K562 (cell line): Measurements from ENCODE around the gene HEXIM2. TPM values are rescaled to one million over a fixed set of nuclear protein-coding genes. Genes with fewer than 3 reads are reported as not detected.

ENCODE experiments used
- ATAC-seq: fragments of 200-7000 bp; cut with Tn5 transposase; 3 replicates; pipeline ENCODE4 v1.9.1; 2020; ENCODE audit warnings: moderate library complexity
- BruUV-seq: library from RNA; stranded (reverse); fragments of 400-500 nt; replicated peaks from 2 replicates; lab custom pipeline; 2021; lab: Mats Ljungman, UMichigan
- CTCF ChIA-PET: fragments of 300-600 bp; formaldehyde crosslinking; extraction: SDS; loops from one replicate; lab custom pipeline; 2021; ENCODE audit warnings: low intra/inter-chr PET ratio; lab: Yijun Ruan, JAX
- POLR2A ChIA-PET: fragments of 300-600, 350-650 bp; sonication (Branson Sonifier 250); formaldehyde crosslinking; extraction: SDS; loops from one replicate; lab custom pipeline; 2021; ENCODE audit warnings: antibody characterized with exemption, inconsistent platforms; lab: Yijun Ruan, JAX
- DNase-seq, 4 experiments: peaks; one replicate each; pipeline versions ENCODE4 v3.0.0 to v3.0.0-alpha.2; 2011 to 2018; ENCODE audit warnings: low spot score in 3 of 4, mixed read lengths in 3 of 4; ENCODE audit errors: extremely low read depth in 1 of 4
- FAIRE-seq: peaks from 2 replicates; lab custom pipeline; 2011; peaks lifted over from hg19 to GRCh38; lab: Jason Lieb, UNC
- H2AFZ ChIP-seq: 2 replicates; pipeline ENCODE4 v1.6.0; 2011; ENCODE audit warnings: low read depth, low read length, control low read depth, inconsistent platforms
- H3K27ac ChIP-seq: fragments of 200-600 bp; 3 replicates; pipeline ENCODE4 v1.8.0; 2011; ENCODE audit warnings: low read depth, mild to moderate bottlenecking, control low read depth, inconsistent platforms, low read length, moderate library complexity, mixed read lengths; ENCODE audit errors: extremely low read depth
- H3K27me3 ChIP-seq, 2 experiments: fragments of 300-600 bp in 1 of 2; 2 replicates in 1 of 2; 3 replicates in 1 of 2; pipeline versions ENCODE4 v1.6.0 to v1.8.0; 2011; ENCODE audit warnings: inconsistent platforms in 2 of 2, low read length in 2 of 2, mild to moderate bottlenecking in 1 of 2, mixed read lengths in 1 of 2, moderate library complexity in 1 of 2; ENCODE audit not compliant: control insufficient read depth in 2 of 2, insufficient read depth in 2 of 2
- H3K36me3 ChIP-seq: fragments of 300-600 bp; 3 replicates; pipeline ENCODE4 v1.8.0; 2011; ENCODE audit warnings: mild to moderate bottlenecking, low read length, inconsistent platforms; ENCODE audit not compliant: control insufficient read depth, insufficient read depth
- H3K4me1 ChIP-seq, 2 experiments: fragments of 200-600 bp in 1 of 2; replicated peaks in 1 of 2; 2 replicates in 1 of 2; 3 replicates in 1 of 2; pipeline versions ENCODE4 v1.5.1 to v1.8.0; 2011; ENCODE audit warnings: inconsistent platforms in 2 of 2, low read length in 2 of 2, mild to moderate bottlenecking in 1 of 2, mixed read lengths in 1 of 2, moderate library complexity in 1 of 2; ENCODE audit not compliant: control insufficient read depth in 2 of 2, insufficient read depth in 2 of 2
- H3K4me2 ChIP-seq: 2 replicates; pipeline ENCODE4 v1.6.1; 2011; ENCODE audit warnings: low read length, control low read depth, inconsistent platforms, mixed read lengths; ENCODE audit not compliant: insufficient read depth
- H3K4me3 ChIP-seq: fragments of 200-600 bp; sonication (generic), shearing (Covaris generic); 2 replicates; pipeline ENCODE4 v1.5.1; 2016; ENCODE audit warnings: control low read depth, inconsistent platforms
- H3K79me2 ChIP-seq: fragments of 200-600 bp; 3 replicates; pipeline ENCODE4 v1.8.0; 2011; ENCODE audit warnings: low read length, inconsistent platforms; ENCODE audit not compliant: control insufficient read depth, insufficient read depth
- H3K9ac ChIP-seq, 2 experiments: 2 replicates each; pipeline versions ENCODE4 v1.6.0 to v1.6.1; 2011; ENCODE audit warnings: low read depth in 2 of 2, low read length in 2 of 2, control low read depth in 1 of 2, inconsistent platforms in 1 of 2, mild to moderate bottlenecking in 1 of 2, mixed read lengths in 1 of 2; ENCODE audit not compliant: insufficient read depth in 1 of 2
- H3K9me1 ChIP-seq: one replicate; pipeline ENCODE4 v1.6.0; 2011; ENCODE audit warnings: inconsistent platforms, mild to moderate bottlenecking, low read length, moderate library complexity; ENCODE audit not compliant: control insufficient read depth, insufficient read depth
- H3K9me3 ChIP-seq: replicated peaks from 2 replicates; pipeline ENCODE4 v1.5.1; 2011; ENCODE audit warnings: low read depth, low read length, inconsistent platforms; ENCODE audit not compliant: control insufficient read depth, insufficient read depth
- H4K20me1 ChIP-seq: replicated peaks from 2 replicates; pipeline ENCODE4 v1.6.1; 2011; ENCODE audit warnings: low read length, inconsistent platforms, mixed read lengths; ENCODE audit not compliant: control insufficient read depth, insufficient read depth
- ATF3 ChIP-seq, 2 experiments: fragments of 450-650 bp in 1 of 2; sonication (generic) in 1 of 2; formaldehyde crosslinking in 1 of 2; IDR thresholded peaks in 1 of 2; conservative IDR thresholded peaks in 1 of 2; 2 replicates each; pipeline versions ENCODE4 v1.6.1 to v1.8.1; 2016 to 2023; ENCODE audit warnings: mild to moderate bottlenecking in 2 of 2, moderate library complexity in 2 of 2, inconsistent platforms in 1 of 2, missing genetic modification reagents in 1 of 2
- CXXC5 ChIP-seq: fragments of 250-450 bp; sonication (Bioruptor Pico); IDR thresholded peaks from 2 replicates; pipeline ENCODE4 v1.8.0; 2022; ENCODE audit warnings: inconsistent platforms, mild to moderate bottlenecking, moderate library complexity
- E2F3 ChIP-seq: fragments of 250-450 bp; sonication (Bioruptor Pico); IDR thresholded peaks from 2 replicates; pipeline ENCODE4 v1.4.0; 2020; ENCODE audit warnings: mild to moderate bottlenecking
- GABPA ChIP-seq: fragments of 200-800 bp; sonication (Bioruptor generic); conservative IDR thresholded peaks from 2 replicates; pipeline ENCODE4 v1.6.1; 2016; ENCODE audit warnings: low read depth, missing genetic modification characterization, missing compliant biosample characterization
- HIVEP1 ChIP-seq: fragments of 250-450 bp; sonication (Bioruptor Pico); IDR thresholded peaks from 2 replicates; pipeline ENCODE4 v1.4.0; 2020; ENCODE audit warnings: mild to moderate bottlenecking
- JUNB ChIP-seq: fragments of 450-650 bp; formaldehyde crosslinking; conservative IDR thresholded peaks from 2 replicates; pipeline ENCODE4 v1.4.0; 2020; ENCODE audit warnings: mild to moderate bottlenecking
- MEF2D ChIP-seq: conservative IDR thresholded peaks from 2 replicates; pipeline ENCODE4 v1.6.1; 2016; ENCODE audit warnings: low read depth, missing genetic modification characterization, missing compliant biosample characterization
- PCBP2 ChIP-seq: fragments of 200-400 bp; formaldehyde crosslinking; IDR thresholded peaks from 2 replicates; pipeline ENCODE4 v1.6.1; 2018; ENCODE audit warnings: low read length, low read depth, mild to moderate bottlenecking, moderate library complexity; ENCODE audit not compliant: poor library complexity, severe bottlenecking
- PURB ChIP-seq: sonication (generic); formaldehyde crosslinking; IDR thresholded peaks from 2 replicates; pipeline ENCODE4 v1.9.0; 2021; ENCODE audit warnings: low read depth, mild to moderate bottlenecking, missing genetic modification reagents
- RBM39 ChIP-seq: fragments of 200-400 bp; formaldehyde crosslinking; optimal IDR thresholded peaks from 2 replicates; pipeline ENCODE3; 2018; ENCODE audit warnings: low read depth, low read length
- SRSF3 ChIP-seq: fragments of 200-400 bp; formaldehyde crosslinking; IDR thresholded peaks from 2 replicates; pipeline ENCODE4 v1.6.1; 2016; ENCODE audit warnings: mild to moderate bottlenecking, low read length, moderate library complexity; ENCODE audit not compliant: insufficient read depth
- TOE1 ChIP-seq, 2 experiments: fragments of 450-650 bp in 1 of 2; sonication (generic) in 1 of 2; formaldehyde crosslinking in 1 of 2; IDR thresholded peaks; 2 replicates each; pipeline versions ENCODE4 v1.7.1 to v1.8.0; 2016 to 2022; ENCODE audit warnings: borderline replicate concordance in 2 of 2, mild to moderate bottlenecking in 2 of 2, antibody characterized with exemption in 1 of 2, inconsistent platforms in 1 of 2, low read depth in 1 of 2, missing genetic modification reagents in 1 of 2, moderate library complexity in 1 of 2
- ZBTB34 ChIP-seq: fragments of 250-450 bp; sonication (Bioruptor Pico); IDR thresholded peaks from 2 replicates; pipeline ENCODE4 v1.8.0; 2021; ENCODE audit warnings: mild to moderate bottlenecking, moderate library complexity
- ZNF316 ChIP-seq: fragments of 450-650 bp; IDR thresholded peaks from 2 replicates; pipeline ENCODE4 v1.6.1; 2016
- ZNF717 ChIP-seq: fragments of 250-450 bp; sonication (Bioruptor Pico); IDR thresholded peaks from 2 replicates; pipeline ENCODE4 v1.5.0; 2021
- WGBS: fragments of 100-300 bp; shearing (Covaris generic); methylation state at CpG from one replicate; pipeline ENCODE4 v1.1.6; 2016; ENCODE audit warnings: low coverage, mixed read lengths; ENCODE audit not compliant: insufficient coverage; ENCODE audit errors: missing lambda C conversion rate; 5-methylcytosine and 5-hydroxymethylcytosine counted together
- in situ Hi-C: fragments of 300-500 bp; cut with MboI; formaldehyde crosslinking; loops from 4 replicates; pipeline ENCODE4 v1.15.0; 2018; ENCODE audit warnings: inconsistent platforms, mixed read lengths
- intact Hi-C: fragments of 100-400 bp; cut with micrococcal nuclease; formaldehyde crosslinking; loops from 2 replicates; pipeline ENCODE4 v1.14.2; 2022
- polyA plus RNA-seq, 8 experiments: library from polyadenylated mRNA; depleted of rRNA in 4 of 8; stranded (reverse) in 5 of 8; unstranded in 3 of 8; fragments of >200 nt; fragmentation: Nextera tagmentation in 2 of 8; fragmentation: Illumina TruSeq in 1 of 8; extraction: Ambion mirVana in 2 of 8; extraction: Trizol in 1 of 8; gene quantifications; 2 replicates each; pipeline versions ENCODE4 v1.2.1 to v1.2.3, GENCODE V29; 2011 to 2014; ENCODE audit warnings: inconsistent platforms in 1 of 8, missing spikeins in 1 of 8
- total RNA-seq, 7 experiments: library from RNA; depleted of rRNA in 6 of 7; stranded (reverse); fragments of >200 nt in 6 of 7; fragmentation: Illumina TruSeq in 2 of 7; extraction: Trizol in 2 of 7; gene quantifications; 2 replicates each; pipeline versions ENCODE4 v1.2.1 to v1.2.3, GENCODE V29; 2011 to 2021; ENCODE audit warnings: low replicate concordance in 1 of 7

Gene HEXIM2
- total and polyA plus RNA-seq, 9 of the 15 experiments (the other 6 are each of a cell fraction or from before 2014, with no cell fraction given) = 0.69 to 3.4 (median 1.1) TPM; not detected in 2

- no TSS peak for BruUV-seq
- Histone ChIP-seq H3K27ac (no peak overlapping the region), H3K4me3 (no peak overlapping the region), H3K9me1 (no peaks in the 10 kb centered on the region), H4K20me1 (no peaks in the 10 kb centered on the region), H3K4me2 (no peak overlapping the region), H3K9me3 (no peaks in the 10 kb centered on the region), H3K36me3 (no peaks in the 10 kb centered on the region), H2AFZ (no peak overlapping the region), H3K79me2 (no peaks in the 10 kb centered on the region), H3K27me3 (no peaks in the 10 kb centered on the region), H3K9ac (no peak overlapping the region), H3K4me1 (peaks cover 2 to 26% of the 10 kb centered on the region in 2 experiments; a peak in 3 of 5 replicates)
- FAIRE-seq (no peak), DNase-seq (peak in 1 of 4 experiments; percentile 4), ATAC-seq (no peak)
- intact Hi-C loops = no loop called here
- POLR2A ChIA-PET = interaction anchor here (0.7 to 1.7 kb wide), 5 partner anchors 11 to 92 kb away, joined by 3 to 9 read pairs (median 5); partner anchors contain the start of gene HEXIM1
- TF ChIP-seq JUNB (CRISPR knock-in tag) (no peak), MEF2D (tag) (no peak), ZNF717 (CRISPR knock-in tag) (no peak), ATF3 (IDR thresholded peaks at IDR 0.05) (no peak), ATF3 (CRISPR knock-in tag; conservative IDR thresholded peaks at IDR 0.05) (no peak), TOE1 (IDR thresholded peaks at IDR 0.05; ENCODE audit: borderline replicate concordance) (no peak), TOE1 (CRISPR knock-in tag; IDR thresholded peaks at IDR 0.05; ENCODE audit: borderline replicate concordance, low read depth) (no peak), PURB (CRISPR knock-in tag) (no peak), RBM39 (no peak), HIVEP1 (CRISPR knock-in tag) (no peak), GABPA (no peak), PCBP2 (no peak), SRSF3 (no peak), CXXC5 (CRISPR knock-in tag) (no peak), ZNF316 (no peak), E2F3 (no peak), ZBTB34 (no peak)
- CTCF ChIA-PET = interaction anchor here (0.6 kb wide), 1 partner anchor 95 kb away, joined by 4 read pairs; no protein-coding TSS in a partner anchor
- in situ Hi-C loops = no loop called here
- 17% methylated on average over 3 of the region's 3 CpGs for WGBS
Measured at GRCh38 chr17:45175759-45176115, 14.1 kb downstream of the HEXIM2 start.
